MM.1S (cell line): ENCODE results near the gene HERC2.

Experiments
- EZH2 ChIP-seq: fragments of 300-600 bp; sonication (generic); optimal IDR thresholded peaks from 2 replicates; pipeline ENCODE3; 2017; ENCODE audit warnings: low read depth, mild to moderate bottlenecking, antibody characterized with exemption, low read length, mixed read lengths
- TF ChIP-seq, protein P1 (sequence below): fragments of 300-600 bp; sonication (generic); IDR thresholded peaks from 2 replicates; pipeline ENCODE4 v1.5.1; 2016; ENCODE audit warnings: antibody characterized with exemption, low read length, mixed read lengths

DNA sequence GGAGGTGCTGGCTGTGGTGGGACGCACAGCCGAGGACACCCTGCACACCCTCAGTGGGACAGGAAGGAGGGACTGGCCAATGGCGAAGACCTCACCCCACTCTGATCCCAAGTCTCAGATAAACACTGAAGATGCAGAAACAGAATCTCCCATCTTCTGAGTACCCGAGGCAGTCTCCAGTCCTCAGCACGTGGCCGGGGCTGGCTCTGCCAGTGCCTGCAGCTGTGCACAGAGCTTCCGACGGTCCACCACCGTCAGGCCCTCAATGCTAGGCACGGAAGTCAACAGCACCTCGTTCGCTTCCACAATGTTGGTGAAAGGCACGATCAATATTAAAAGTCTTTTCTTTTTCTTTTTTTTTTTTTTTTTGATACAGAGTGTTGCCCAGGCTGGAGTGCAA is 206.1 kb downstream of the HERC2 start:
- TF ChIP-seq, protein P1, sequence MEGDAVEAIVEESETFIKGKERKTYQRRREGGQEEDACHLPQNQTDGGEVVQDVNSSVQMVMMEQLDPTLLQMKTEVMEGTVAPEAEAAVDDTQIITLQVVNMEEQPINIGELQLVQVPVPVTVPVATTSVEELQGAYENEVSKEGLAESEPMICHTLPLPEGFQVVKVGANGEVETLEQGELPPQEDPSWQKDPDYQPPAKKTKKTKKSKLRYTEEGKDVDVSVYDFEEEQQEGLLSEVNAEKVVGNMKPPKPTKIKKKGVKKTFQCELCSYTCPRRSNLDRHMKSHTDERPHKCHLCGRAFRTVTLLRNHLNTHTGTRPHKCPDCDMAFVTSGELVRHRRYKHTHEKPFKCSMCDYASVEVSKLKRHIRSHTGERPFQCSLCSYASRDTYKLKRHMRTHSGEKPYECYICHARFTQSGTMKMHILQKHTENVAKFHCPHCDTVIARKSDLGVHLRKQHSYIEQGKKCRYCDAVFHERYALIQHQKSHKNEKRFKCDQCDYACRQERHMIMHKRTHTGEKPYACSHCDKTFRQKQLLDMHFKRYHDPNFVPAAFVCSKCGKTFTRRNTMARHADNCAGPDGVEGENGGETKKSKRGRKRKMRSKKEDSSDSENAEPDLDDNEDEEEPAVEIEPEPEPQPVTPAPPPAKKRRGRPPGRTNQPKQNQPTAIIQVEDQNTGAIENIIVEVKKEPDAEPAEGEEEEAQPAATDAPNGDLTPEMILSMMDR = no peak
- no peak for TF ChIP-seq EZH2
